NOMO-1 treated with dmso at 0.1 percent for 144 hours (cell line): ENCODE measurements around the gene RXRA.

Experiments
- DNase-seq: peaks from one replicate; lab custom pipeline; 2025; ENCODE audit not compliant: unreplicated experiment; lab: John Stamatoyannopoulos, UW

The RXRA gene

GRCh38 chr9:134322781-134323241 lies 3.4 kb upstream of the RXRA start:
- no peak for DNase-seq

- no peak for DNase-seq
Observed at GRCh38 chr9:134323741-134324358, 2.4 kb upstream of the RXRA start.

- DNase-seq = no peak
Observed at GRCh38 chr9:134324359-134325095, 1.7 kb upstream of the RXRA start.

GRCh38 chr9:134325096-134325812 lies 1.0 kb upstream of the RXRA start:
- DNase-seq = no peak

GRCh38 chr9:134326724-134327601 lies 708 bp downstream of the RXRA start:
- no peak for DNase-seq

GRCh38 chr9:134327671-134328231 lies 1.5 kb downstream of the RXRA start:
- DNase-seq = no peak

GRCh38 chr9:134328341-134328840 lies 2.1 kb downstream of the RXRA start:
- no peak for DNase-seq

- no peak for DNase-seq
Observed at GRCh38 chr9:134328841-134329575, 2.8 kb downstream of the RXRA start.

- no peak for DNase-seq
Observed at GRCh38 chr9:134329576-134329855, 3.3 kb downstream of the RXRA start.

- DNase-seq = no peak
Observed at GRCh38 chr9:134329886-134330285, 3.6 kb downstream of the RXRA start.

- no peak for DNase-seq
Observed at GRCh38 chr9:134330590-134330989, 4.3 kb downstream of the RXRA start.

- DNase-seq = no peak
Observed at GRCh38 chr9:134331186-134332025, 5.2 kb downstream of the RXRA start.

- DNase-seq = no peak
Observed at GRCh38 chr9:134332266-134332665, 6.0 kb downstream of the RXRA start.

GRCh38 chr9:134332841-134333233 lies 6.6 kb downstream of the RXRA start:
- DNase-seq = no peak

- no peak for DNase-seq
Observed at GRCh38 chr9:134333234-134333873, 7.1 kb downstream of the RXRA start.

- DNase-seq = no peak
Observed at GRCh38 chr9:134333874-134334581, 7.8 kb downstream of the RXRA start.

- DNase-seq = no peak
Observed at GRCh38 chr9:134335061-134335460, 8.8 kb downstream of the RXRA start.
